H1 (cell line): ENCODE data around the gene TAAR9. TPM values are rescaled to one million over a fixed set of nuclear protein-coding genes. Genes with fewer than 3 reads are reported as not detected.

Source experiments
- CTCF ChIA-PET: fragments of 300-600 bp; sonication (Branson Sonifier 250); formaldehyde crosslinking; loops from one replicate; lab custom pipeline; 2021; ENCODE audit not compliant: partially characterized antibody; lab: Charles Lee
- POLR2A ChIA-PET: fragments of 300-600 bp; sonication (Branson Sonifier 250); formaldehyde crosslinking; loops from one replicate; lab custom pipeline; 2021; ENCODE audit warnings: inconsistent platforms; ENCODE audit not compliant: partially characterized antibody; lab: Charles Lee
- DNase-seq, 2 experiments: peaks; one replicate each; pipeline versions ENCODE4 v3.0.0 to v3.0.0-alpha.2; 2010 to 2022; ENCODE audit warnings: low spot score in 2 of 2, low read depth in 1 of 2, mixed read lengths in 1 of 2
- FAIRE-seq: peaks from 2 replicates; lab custom pipeline; 2011; peaks lifted over from hg19 to GRCh38; lab: Jason Lieb, UNC
- H2AFZ ChIP-seq: 2 replicates; pipeline ENCODE4 v1.8.1; 2012; ENCODE audit warnings: low read length, inconsistent platforms
- H2AK5ac ChIP-seq: 2 replicates; pipeline ENCODE4 v1.6.1; 2013; ENCODE audit warnings: low read depth, low read length
- H2BK120ac ChIP-seq: replicated peaks from 2 replicates; pipeline ENCODE3; 2013; ENCODE audit warnings: low read depth, low read length, inconsistent platforms
- H2BK12ac ChIP-seq: 2 replicates; pipeline ENCODE4 v1.6.1; 2013; ENCODE audit warnings: low read depth, low read length
- H2BK15ac ChIP-seq: 2 replicates; pipeline ENCODE4 v1.6.1; 2013; ENCODE audit warnings: low read length
- H2BK20ac ChIP-seq: 2 replicates; pipeline ENCODE4 v1.6.1; 2013; ENCODE audit warnings: low read length
- H2BK5ac ChIP-seq: 2 replicates; pipeline ENCODE4 v1.6.1; 2013; ENCODE audit warnings: low read depth, low read length
- H3K14ac ChIP-seq: 2 replicates; pipeline ENCODE4 v1.6.1; 2013; ENCODE audit warnings: inconsistent platforms; ENCODE audit not compliant: insufficient read length
- H3K18ac ChIP-seq: 2 replicates; pipeline ENCODE4 v1.6.1; 2013; ENCODE audit warnings: low read length; ENCODE audit errors: extremely low read depth
- H3K23ac ChIP-seq: 2 replicates; pipeline ENCODE4 v1.6.1; 2013; ENCODE audit warnings: inconsistent platforms; ENCODE audit not compliant: insufficient read length
- H3K23me2 ChIP-seq: 2 replicates; pipeline ENCODE4 v1.6.1; 2013; ENCODE audit warnings: low read depth, low read length
- H3K27ac ChIP-seq: 2 replicates; pipeline ENCODE4 v1.6.1; 2011; ENCODE audit warnings: low read depth, low read length, inconsistent platforms
- H3K27me3 ChIP-seq, 4 experiments: replicated peaks in 1 of 4; 1 replicate in 1 of 4; 2 replicates in 3 of 4; pipeline versions ENCODE4 v1.6.1 to v1.8.1; 2011 to 2013; ENCODE audit warnings: low read length in 3 of 4, mild to moderate bottlenecking in 3 of 4, inconsistent platforms in 2 of 4, mixed read lengths in 2 of 4, moderate library complexity in 1 of 4; ENCODE audit not compliant: control insufficient read depth in 3 of 4, insufficient read depth in 3 of 4; ENCODE audit errors: extremely low read depth in 1 of 4
- H3K36me3 ChIP-seq, 4 experiments: 2 replicates each; pipeline versions ENCODE4 v1.6.1 to v1.8.1; 2011 to 2013; ENCODE audit warnings: mild to moderate bottlenecking in 4 of 4, low read length in 3 of 4, moderate library complexity in 2 of 4, control low read depth in 1 of 4, inconsistent platforms in 1 of 4; ENCODE audit not compliant: insufficient read depth in 4 of 4, control insufficient read depth in 2 of 4
- H3K4ac ChIP-seq: replicated peaks from 2 replicates; pipeline ENCODE3; 2013; ENCODE audit warnings: low read length, low read depth, mixed read lengths, inconsistent platforms; ENCODE audit not compliant: insufficient read length
- H3K4me1 ChIP-seq, 4 experiments: replicated peaks in 1 of 4; 1 replicate in 1 of 4; 2 replicates in 3 of 4; pipeline versions ENCODE4 v1.6.1 to v1.8.1; 2011 to 2013; ENCODE audit warnings: low read length in 3 of 4, inconsistent platforms in 2 of 4, mixed read lengths in 1 of 4; ENCODE audit not compliant: insufficient read depth in 4 of 4, control insufficient read depth in 3 of 4
- H3K4me2 ChIP-seq, 2 experiments: 2 replicates each; pipeline versions ENCODE4 v1.6.1 to v1.8.1; 2011 to 2013; ENCODE audit warnings: low read depth in 2 of 2, low read length in 2 of 2, control low read depth in 1 of 2, inconsistent platforms in 1 of 2, mild to moderate bottlenecking in 1 of 2; ENCODE audit not compliant: insufficient read depth in 1 of 2
- H3K4me3 ChIP-seq, 4 experiments: fragments of 200-600, 300-600 bp in 1 of 4; sonication (generic), shearing (Covaris generic), sonication (Bioruptor Twin) in 1 of 4; 2 replicates each; pipeline versions ENCODE4 v1.5.1 to v1.8.1; 2011 to 2016; ENCODE audit warnings: low read length in 4 of 4, low read depth in 3 of 4, control low read depth in 2 of 4, inconsistent platforms in 2 of 4, mild to moderate bottlenecking in 2 of 4, mixed read lengths in 1 of 4, moderate library complexity in 1 of 4; ENCODE audit not compliant: insufficient read depth in 2 of 4; ENCODE audit errors: extremely low read depth in 1 of 4
- H3K56ac ChIP-seq: replicated peaks from 2 replicates; pipeline ENCODE3; 2013; ENCODE audit warnings: low read depth, mild to moderate bottlenecking, mixed read lengths, low read length, inconsistent platforms; ENCODE audit not compliant: insufficient read length
- H3K79me1 ChIP-seq: 2 replicates; pipeline ENCODE4 v1.6.1; 2013; ENCODE audit warnings: low read depth, low read length, control low read depth
- H3K79me2 ChIP-seq, 2 experiments: 2 replicates each; pipeline versions ENCODE4 v1.6.1 to v1.8.1; 2012 to 2013; ENCODE audit warnings: low read length in 2 of 2, mild to moderate bottlenecking in 2 of 2, inconsistent platforms in 1 of 2; ENCODE audit not compliant: insufficient read depth in 2 of 2, control insufficient read depth in 1 of 2
- H3K9ac ChIP-seq, 4 experiments: replicated peaks in 1 of 4; 1 replicate in 1 of 4; 2 replicates in 3 of 4; pipeline versions ENCODE4 v1.6.1 to v1.8.1; 2011 to 2013; ENCODE audit warnings: low read depth in 3 of 4, low read length in 3 of 4, control low read depth in 2 of 4, mild to moderate bottlenecking in 2 of 4, moderate library complexity in 2 of 4, inconsistent platforms in 1 of 4; ENCODE audit errors: extremely low read depth in 1 of 4
- H3K9me3 ChIP-seq, 2 experiments: 2 replicates each; pipeline versions ENCODE4 v1.6.1 to v1.8.1; 2012 to 2013; ENCODE audit warnings: mild to moderate bottlenecking in 2 of 2, moderate library complexity in 2 of 2, control low read depth in 1 of 2, inconsistent platforms in 1 of 2, low read depth in 1 of 2, low read length in 1 of 2, mixed read lengths in 1 of 2; ENCODE audit not compliant: insufficient read depth in 2 of 2
- H4K20me1 ChIP-seq, 2 experiments: replicated peaks in 1 of 2; 2 replicates each; pipeline versions ENCODE3 to v1.8.1; 2011 to 2013; ENCODE audit warnings: inconsistent platforms in 2 of 2, low read length in 2 of 2, mild to moderate bottlenecking in 1 of 2; ENCODE audit not compliant: insufficient read depth in 2 of 2, control insufficient read depth in 1 of 2
- H4K5ac ChIP-seq: 2 replicates; pipeline ENCODE4 v1.6.1; 2013; ENCODE audit warnings: low read length, low read depth, mixed read lengths, inconsistent platforms; ENCODE audit not compliant: insufficient read length
- H4K8ac ChIP-seq: 2 replicates; pipeline ENCODE4 v1.8.0; 2013; ENCODE audit warnings: mild to moderate bottlenecking, moderate library complexity, low read length, inconsistent platforms; ENCODE audit not compliant: insufficient read depth; ENCODE audit errors: extremely low read depth
- H4K91ac ChIP-seq: replicated peaks from 2 replicates; pipeline ENCODE3; 2013; ENCODE audit warnings: low read length, mixed read lengths, inconsistent platforms; ENCODE audit not compliant: insufficient read length
- WGBS, 2 experiments: shearing (Covaris generic) in 1 of 2; methylation state at CpG; one replicate each; pipeline versions ENCODE4 v1.1.6 to v1.1.7; 2013 to 2015; ENCODE audit warnings: low lambda C conversion rate in 2 of 2, mixed read lengths in 2 of 2, inconsistent platforms in 1 of 2, low coverage in 1 of 2, missing lambda C conversion rate in 1 of 2; ENCODE audit not compliant: insufficient replicate concordance in 2 of 2, insufficient coverage in 1 of 2, insufficient read length in 1 of 2; ENCODE audit errors: extremely low coverage in 1 of 2, missing lambda C conversion rate in 1 of 2; 5-methylcytosine and 5-hydroxymethylcytosine counted together
- polyA plus RNA-seq, 7 experiments: library from polyadenylated mRNA; depleted of rRNA in 3 of 7; stranded (reverse) in 5 of 7; unstranded in 2 of 7; fragments of >200 nt in 5 of 7; fragments of 200-250 nt in 2 of 7; gene quantifications; 1 replicate in 5 of 7; 2 replicates in 1 of 7; 4 replicates in 1 of 7; pipeline versions ENCODE4 v1.2.1 to v1.2.3, GENCODE V29; 2011 to 2013; ENCODE audit warnings: missing spikeins in 2 of 7, mixed read lengths in 2 of 7
- total RNA-seq: library from RNA; stranded (reverse); fragmentation: NEBNext Ultra II Directional; extraction: Animal tissue kit (Norgen Biotek cat#: 25700); gene quantifications from 2 replicates; pipeline ENCODE4 v1.2.1, GENCODE V29; 2021
- TF ChIP-seq, protein P1 (sequence below): IDR thresholded peaks from 2 replicates; pipeline ENCODE4 v1.6.1; 2012; ENCODE audit warnings: inconsistent platforms

The TAAR9 gene
- total and polyA plus RNA-seq, 2 of the 8 experiments (the other 6 are each of a cell fraction or from before 2014, with no cell fraction given), result not detected

DNA sequence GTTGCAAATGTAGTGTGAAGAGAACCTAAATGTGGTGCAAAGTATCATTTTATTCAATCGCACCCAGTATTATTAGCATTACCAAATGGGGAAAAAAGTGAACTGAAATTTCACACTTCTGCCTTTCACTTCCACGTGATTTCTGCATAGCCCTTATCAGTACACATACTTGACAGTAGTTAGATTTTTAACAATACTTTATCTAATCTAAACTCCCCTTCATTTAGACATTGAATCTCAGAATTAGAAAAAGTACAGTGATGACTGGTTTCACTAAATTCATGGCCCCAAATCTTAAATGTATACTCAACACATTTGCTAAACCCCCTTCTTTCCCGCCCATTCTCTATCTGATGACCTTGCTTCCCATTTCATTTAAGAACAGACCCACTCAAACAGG is 39.4 kb upstream of the TAAR9 start:
- no peak overlapping the region for H2BK5ac ChIP-seq
- H3K14ac ChIP-seq, result no peak overlapping the region
- no peak for FAIRE-seq
- CTCF ChIA-PET, result no interaction called here
- no peak overlapping the region for H3K4ac ChIP-seq
- no peaks in the 10 kb centered on the region; the same call in 1 of the 2 replicates for H3K79me1 ChIP-seq
- H3K27me3 ChIP-seq, result no peaks in the 10 kb centered on the region
- H2BK120ac ChIP-seq, result no peak overlapping the region
- no peak overlapping the region for H3K23ac ChIP-seq
- peaks cover 0 to 11% (median 2%) of the 10 kb centered on the region in 4 experiments; a peak in 2 of 8 replicates for H3K36me3 ChIP-seq
- peaks cover 0 to 3% of the 10 kb centered on the region in 2 experiments for H4K20me1 ChIP-seq
- H3K27ac ChIP-seq, result no peak overlapping the region
- DNase-seq, result no peak
- H3K56ac ChIP-seq, result no peak overlapping the region
- no peak overlapping the region for H3K4me3 ChIP-seq
- no peak overlapping the region for H4K5ac ChIP-seq
- POLR2A ChIA-PET, result no interaction called here
- no peak overlapping the region for H2BK15ac ChIP-seq
- no peak overlapping the region for H2AFZ ChIP-seq
- no peak overlapping the region for H2BK20ac ChIP-seq
- no peaks in the 10 kb centered on the region for H3K4me1 ChIP-seq
- no peak overlapping the region for H3K9ac ChIP-seq
- 94% methylated on average over 3 of the region's 3 CpGs; no CpG with 5 or more reads in 1 of the 2 experiments for whole genome bisulfite sequencing, 2 experiments
- TF ChIP-seq, protein P1, sequence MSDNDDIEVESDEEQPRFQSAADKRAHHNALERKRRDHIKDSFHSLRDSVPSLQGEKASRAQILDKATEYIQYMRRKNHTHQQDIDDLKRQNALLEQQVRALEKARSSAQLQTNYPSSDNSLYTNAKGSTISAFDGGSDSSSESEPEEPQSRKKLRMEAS, result no peak
- no peak overlapping the region for H2BK12ac ChIP-seq
- H3K4me2 ChIP-seq, result no peak overlapping the region
- peaks cover 1% of the 10 kb centered on the region; the same call in 1 of the 2 replicates for H3K23me2 ChIP-seq
- H4K91ac ChIP-seq, result no peak overlapping the region
- no peak overlapping the region for H4K8ac ChIP-seq
- 0 out of 4 replicates have a peak, but pooled peaks cover 0 to 3% of the 10 kb centered on the region in 2 experiments for H3K9me3 ChIP-seq
- H3K79me2 ChIP-seq, result peaks cover 0 to 5% of the 10 kb centered on the region in 2 experiments; a peak in 1 of 4 replicates
- H2AK5ac ChIP-seq, result no peak overlapping the region
- H3K18ac ChIP-seq, result no peak overlapping the region
